Tibial nerve (tissue), 3 donors: Measurements from ENCODE around the gene TRNP1.
"Not testable (repeated sequence)": the region's sequence is repeated elsewhere in the genome, so short reads cannot be mapped to it uniquely, and the experiment has no call there.

Experiments used
- CTCF ChIP-seq, 5 experiments: fragments of 200-600 bp in 3 of 5; fragments of 450-650 bp in 2 of 5; sonication (generic) in 3 of 5; IDR thresholded peaks; one replicate each; pipeline ENCODE4 v1.5.1; 2016 to 2019; ENCODE audit warnings: antibody characterized with exemption in 5 of 5, mild to moderate bottlenecking in 3 of 5, moderate library complexity in 2 of 5
- POLR2A ChIP-seq, 2 donors: fragments of 450-650 bp; IDR thresholded peaks; one replicate each; pipeline ENCODE4 v1.6.1; 2017; ENCODE audit warnings: antibody characterized with exemption in 2 of 2, mild to moderate bottlenecking in 2 of 2, moderate library complexity in 2 of 2

GRCh38 chr1:26948725-26949057, 44.8 kb upstream of the TRNP1 start:
- not testable (repeated sequence) for TF ChIP-seq CTCF, POLR2A (IDR thresholded peaks at IDR 0.05)
